Activated effector memory CD4-positive, alpha-beta T cell treated with anti-CD3 and anti-CD28 coated beads, Interleukin-2, amount 50 U/mL, for 16 hours (primary cell): ENCODE results near the gene C2orf42.
"Not testable (repeated sequence)": the region's sequence is repeated elsewhere in the genome, so short reads cannot be mapped to it uniquely, and the experiment has no call there.

Experiments
- DNase-seq: peaks from one replicate; pipeline ENCODE4 v3.0.0-alpha.2; 2020

C2orf42 gene

DNA sequence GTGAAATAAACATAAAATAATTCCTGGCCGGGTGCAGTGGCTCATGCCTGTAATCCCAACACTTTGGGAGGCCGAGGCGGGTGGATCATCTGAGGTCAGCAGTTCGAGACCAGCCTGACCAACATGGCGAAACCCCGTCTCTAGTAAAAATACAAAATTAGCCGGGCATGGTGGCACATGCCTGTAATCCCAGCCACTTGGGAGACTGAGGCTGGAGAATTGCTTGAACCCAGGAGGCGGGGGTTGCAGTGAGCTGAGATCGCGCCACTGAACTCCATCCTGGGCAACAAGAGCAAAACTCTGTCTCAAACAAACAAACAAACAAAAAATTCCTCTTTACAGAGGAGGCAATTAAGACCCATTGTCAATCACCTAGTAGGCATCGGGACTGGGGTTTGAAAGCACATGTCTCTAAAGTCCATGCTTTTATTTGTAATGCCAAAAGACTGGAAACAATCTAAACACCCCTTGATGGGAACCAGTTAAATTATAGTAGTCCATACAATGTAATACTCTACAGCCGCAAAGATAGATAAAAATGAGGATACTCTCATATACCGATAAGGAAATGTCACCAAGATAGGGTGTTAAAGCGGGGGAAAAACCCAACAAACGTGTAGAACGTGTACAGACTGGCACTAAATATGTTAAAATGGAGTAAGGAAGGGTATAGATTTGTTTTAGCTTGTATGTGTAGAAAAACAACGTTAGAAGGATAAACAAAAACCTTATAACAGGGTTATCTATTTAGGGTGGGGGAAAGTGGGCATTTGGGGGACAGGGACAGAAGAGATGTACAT lies 59.3 kb downstream of the C2orf42 start:
- DNase-seq: not testable (repeated sequence)

GRCh38 chr2:70128005-70128404 lies 62.8 kb downstream of the C2orf42 start:
- peak; percentile 21 for DNase-seq

- DNase-seq: no peak
These were observed 64.4 kb downstream of the C2orf42 start for GRCh38 chr2:70126413-70126812.

GRCh38 chr2:70125498-70125898 lies 65.3 kb downstream of the C2orf42 start:
- no peak for DNase-seq

DNA sequence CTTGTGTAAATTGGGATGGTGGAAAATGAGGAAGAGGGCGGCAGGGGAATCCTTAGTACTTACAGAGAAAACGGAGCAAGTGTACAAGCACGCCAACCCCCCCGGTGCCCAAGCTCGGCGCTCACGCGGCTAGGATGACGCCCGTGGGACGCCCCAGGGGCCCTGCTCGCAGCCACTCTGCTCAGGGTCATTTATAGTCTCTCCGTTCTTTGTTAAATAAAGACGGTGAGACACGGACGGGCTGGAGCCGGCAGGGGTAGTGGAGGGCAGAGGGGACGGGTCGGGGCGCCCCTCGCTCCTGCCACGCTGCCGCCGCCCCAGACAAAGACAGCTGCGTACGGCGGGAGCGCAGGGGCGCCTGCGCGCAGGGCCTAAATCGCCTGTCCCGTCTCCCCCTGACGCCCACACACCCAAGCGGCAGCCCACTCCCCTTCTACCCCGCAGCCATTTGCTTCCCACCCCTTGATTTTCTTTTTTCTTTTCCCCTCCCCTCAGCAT lies 65.8 kb downstream of the C2orf42 start:
- DNase-seq: peak; percentile 86

- no peak for DNase-seq
These were observed 67.0 kb downstream of the C2orf42 start for GRCh38 chr2:70123829-70124116.

GRCh38 chr2:70123051-70123828 lies 67.6 kb downstream of the C2orf42 start:
- DNase-seq: peak; percentile 61

DNA sequence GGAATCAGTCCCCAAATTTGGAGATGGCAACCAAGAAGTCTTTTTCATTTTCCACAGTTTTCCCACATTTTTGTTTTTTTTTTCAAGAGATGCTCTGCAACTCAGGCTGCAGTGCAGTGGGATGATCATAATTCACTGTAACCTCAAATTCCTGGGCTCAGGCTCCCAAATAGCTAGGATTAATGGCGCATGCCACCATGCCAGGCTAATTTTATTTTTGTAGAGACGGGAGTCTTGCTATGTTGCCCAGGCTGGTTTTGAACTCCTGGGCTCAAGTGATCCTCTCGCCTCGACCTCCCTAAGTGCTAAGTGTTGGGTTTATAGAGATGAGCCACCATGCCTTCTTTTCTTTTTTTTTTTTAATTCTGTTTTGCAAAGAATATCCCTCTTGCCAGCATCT lies 68.3 kb downstream of the C2orf42 start:
- no peak for DNase-seq

- DNase-seq: no peak
These were observed 69.0 kb downstream of the C2orf42 start for GRCh38 chr2:70121627-70122372.

- no peak for DNase-seq
These were observed 71.9 kb downstream of the C2orf42 start for GRCh38 chr2:70118798-70119454.

GRCh38 chr2:70116936-70117552 lies 73.8 kb downstream of the C2orf42 start:
- no peak for DNase-seq

DNA sequence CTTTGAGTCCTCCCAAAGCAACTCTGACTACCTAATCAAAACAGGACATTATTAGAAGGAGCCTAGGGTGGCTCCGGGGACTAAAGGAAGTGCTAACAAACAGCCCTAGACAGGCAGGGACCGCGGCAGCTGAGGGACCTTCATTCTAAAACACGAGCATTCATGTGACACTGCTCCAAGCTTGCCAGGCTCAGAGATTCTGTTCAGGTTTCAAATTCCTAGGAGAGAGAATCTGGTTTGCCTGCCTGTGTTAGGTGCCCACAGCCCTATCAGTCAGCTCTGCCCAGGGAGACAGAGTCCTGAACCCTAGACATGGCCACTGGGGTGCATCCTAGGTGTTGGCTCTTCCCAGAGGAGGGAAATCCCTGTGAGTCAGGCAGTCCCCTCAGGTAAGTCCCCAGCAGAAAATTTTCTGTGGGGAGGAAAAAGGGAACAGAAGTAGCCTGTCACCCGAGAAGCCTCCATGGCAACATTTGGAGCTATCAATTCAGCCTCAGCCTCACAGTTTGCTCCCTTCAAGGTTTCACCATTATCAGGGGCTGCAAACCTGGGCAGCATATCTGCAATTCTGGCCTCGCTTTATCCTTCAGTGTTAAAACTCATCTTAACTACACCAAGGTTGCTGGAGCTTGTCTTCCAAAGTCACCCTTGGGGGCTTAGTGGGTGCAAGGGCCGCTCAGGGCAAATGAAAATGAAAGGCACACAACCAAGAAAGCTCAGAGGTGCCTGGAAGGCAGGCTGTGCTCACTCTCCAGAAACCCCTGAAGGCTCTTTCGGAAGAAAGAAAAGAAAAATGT lies 75.0 kb downstream of the C2orf42 start:
- DNase-seq: no peak

DNA sequence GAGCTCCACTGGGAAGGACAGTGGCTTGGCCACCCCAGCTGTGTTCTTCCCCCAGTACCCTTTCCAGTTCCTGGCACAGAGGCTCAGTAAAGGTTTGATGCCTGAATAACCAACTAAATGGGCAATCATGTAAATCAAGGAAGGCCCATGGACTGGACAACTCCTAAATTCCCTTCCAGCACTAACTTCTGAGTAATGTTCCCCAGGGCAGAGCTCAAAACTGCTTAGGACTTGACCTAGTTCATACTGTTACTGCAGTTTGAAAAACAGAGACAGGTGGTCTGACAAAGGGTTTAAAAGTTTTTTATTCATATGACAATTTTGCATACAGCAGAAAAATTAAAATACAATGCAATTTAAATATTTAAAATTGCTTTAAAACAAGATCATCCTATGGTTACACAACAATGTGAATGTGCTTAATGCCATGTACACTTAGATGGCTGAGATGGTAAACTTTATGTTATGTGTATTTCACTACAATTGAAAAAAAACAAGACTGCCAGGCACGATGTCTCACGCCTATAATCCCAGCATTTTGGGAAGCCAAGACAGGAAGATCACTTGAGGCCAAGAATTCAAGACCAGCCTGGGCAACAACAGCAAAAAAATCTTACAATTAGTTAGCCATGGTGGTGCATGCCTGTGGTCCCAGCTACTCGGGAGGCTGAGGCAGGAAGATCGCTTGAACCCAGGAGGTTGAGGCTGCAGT lies 77.3 kb downstream of the C2orf42 start:
- DNase-seq: no peak

GRCh38 chr2:70111752-70112591 lies 78.8 kb downstream of the C2orf42 start:
- DNase-seq: no peak

DNA sequence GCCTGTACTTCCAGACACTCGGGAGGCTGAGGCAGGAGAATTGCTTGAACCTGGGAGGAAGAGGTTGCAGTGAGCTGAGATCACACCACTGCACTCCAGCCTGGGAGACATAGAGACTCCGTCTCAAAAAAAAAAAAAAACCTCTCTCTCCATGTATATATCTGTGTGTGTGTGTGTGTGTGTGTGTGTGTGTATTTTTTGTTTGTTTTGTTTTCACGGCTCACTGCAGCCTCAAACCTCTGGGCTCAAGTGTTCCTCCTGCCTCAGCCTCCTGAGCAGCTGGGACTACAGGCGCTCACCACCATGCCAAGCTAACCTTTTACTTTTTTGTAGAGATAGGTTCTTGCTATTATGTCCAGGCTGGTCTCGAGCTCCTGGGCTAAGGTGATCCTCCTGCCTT lies 80.4 kb downstream of the C2orf42 start:
- DNase-seq: not testable (repeated sequence)

- DNase-seq: not testable (repeated sequence)
These were observed 84.7 kb downstream of the C2orf42 start for GRCh38 chr2:70106138-70106537.

DNA sequence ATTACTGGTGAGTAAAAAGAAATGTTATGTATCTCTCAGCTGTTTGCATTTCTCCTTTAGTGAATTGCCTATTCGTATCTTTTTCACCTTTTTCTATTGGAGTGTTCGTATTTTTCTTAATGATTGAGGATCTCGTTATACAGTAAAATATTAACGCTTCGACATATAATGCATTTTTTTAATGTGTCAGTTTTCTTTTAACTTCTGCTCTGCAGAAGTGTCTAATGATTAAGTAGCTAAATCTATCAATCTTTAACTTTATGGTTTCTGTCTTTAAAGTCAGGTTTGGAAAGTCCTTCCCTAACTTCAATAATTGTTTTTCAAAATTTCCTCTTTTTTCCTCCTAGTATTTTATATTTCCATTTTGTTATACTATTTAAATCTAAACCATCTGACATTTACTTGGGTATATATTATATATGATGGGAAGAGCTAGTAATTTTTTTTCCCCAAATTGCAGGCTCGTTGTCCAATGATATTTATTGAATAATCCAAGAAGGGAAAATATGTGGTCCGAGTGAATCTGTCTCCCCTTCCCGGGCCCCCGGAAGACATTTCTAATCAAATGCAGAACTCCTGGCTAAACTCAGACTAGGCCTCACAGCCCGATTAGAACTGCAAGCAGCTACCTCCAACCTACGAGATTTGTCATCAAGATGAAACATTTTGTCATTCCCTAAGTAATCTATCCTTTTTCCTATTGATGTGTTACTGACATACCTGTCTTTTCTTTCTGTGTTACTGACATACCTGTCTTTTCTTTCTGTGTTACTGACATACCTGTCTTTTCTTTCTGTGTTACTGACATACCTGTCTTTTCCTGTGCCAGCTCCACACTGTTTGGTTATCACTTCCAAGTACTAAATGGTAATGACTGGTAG lies 86.3 kb downstream of the C2orf42 start:
- peak; percentile 72 for DNase-seq

- peak; percentile 68 for DNase-seq
These were observed 87.2 kb downstream of the C2orf42 start for GRCh38 chr2:70103531-70104061.
